G401.6 (cell line): ENCODE measurements around the gene HP.

Source experiments
- FAIRE-seq: peaks from 2 replicates; lab custom pipeline; 2012; peaks lifted over from hg19 to GRCh38; lab: Jason Lieb, UNC

HP gene

DNA sequence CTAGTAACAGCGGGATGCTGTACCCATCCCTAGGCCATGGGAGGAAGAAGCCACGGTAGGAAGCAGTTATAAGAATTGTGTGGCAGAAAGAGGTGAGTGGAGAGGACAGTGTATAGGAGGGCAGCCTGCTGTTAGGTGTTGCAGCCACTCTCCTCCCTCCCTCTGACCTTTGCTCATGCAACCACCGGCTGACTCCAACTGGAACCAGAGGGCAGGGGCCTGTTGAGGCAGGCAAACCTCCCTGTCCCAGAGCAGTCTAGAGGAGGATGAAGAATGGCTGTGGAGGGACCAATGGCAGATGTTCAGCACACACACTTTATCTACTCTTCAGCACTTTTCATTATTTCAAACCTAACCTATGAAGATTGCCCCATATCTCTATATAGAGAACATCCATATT is 36.9 kb downstream of the HP start:
- no peak for FAIRE-seq

DNA sequence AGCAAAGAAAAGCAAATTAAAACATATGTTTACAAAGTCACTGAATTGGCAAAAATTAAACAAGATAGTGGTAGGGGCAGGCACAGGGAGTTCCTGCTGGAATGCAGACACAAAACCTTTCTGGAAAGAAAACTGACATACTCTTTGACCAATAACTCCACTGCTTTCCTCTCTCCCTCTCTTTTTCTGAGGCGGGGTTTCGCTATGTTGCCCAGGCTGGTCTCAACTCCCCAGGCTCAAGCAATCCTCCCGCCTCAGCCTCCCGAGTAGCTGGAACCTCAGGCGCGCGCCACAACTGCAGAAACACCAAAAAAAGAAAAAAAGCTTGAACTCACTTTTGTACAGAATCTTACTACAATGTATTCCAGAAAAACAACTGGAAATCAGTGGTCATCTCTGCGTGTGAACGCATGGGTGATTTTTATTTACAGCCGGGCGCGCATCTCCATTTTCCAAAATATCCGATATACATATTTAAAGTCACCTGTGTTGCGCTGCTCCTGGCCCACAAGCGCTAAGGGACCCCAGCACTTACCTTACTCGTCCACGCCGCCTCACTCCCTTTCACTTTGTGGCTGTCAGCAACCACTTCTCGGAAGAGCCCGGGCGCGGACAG is 38.6 kb downstream of the HP start:
- no peak for FAIRE-seq

DNA sequence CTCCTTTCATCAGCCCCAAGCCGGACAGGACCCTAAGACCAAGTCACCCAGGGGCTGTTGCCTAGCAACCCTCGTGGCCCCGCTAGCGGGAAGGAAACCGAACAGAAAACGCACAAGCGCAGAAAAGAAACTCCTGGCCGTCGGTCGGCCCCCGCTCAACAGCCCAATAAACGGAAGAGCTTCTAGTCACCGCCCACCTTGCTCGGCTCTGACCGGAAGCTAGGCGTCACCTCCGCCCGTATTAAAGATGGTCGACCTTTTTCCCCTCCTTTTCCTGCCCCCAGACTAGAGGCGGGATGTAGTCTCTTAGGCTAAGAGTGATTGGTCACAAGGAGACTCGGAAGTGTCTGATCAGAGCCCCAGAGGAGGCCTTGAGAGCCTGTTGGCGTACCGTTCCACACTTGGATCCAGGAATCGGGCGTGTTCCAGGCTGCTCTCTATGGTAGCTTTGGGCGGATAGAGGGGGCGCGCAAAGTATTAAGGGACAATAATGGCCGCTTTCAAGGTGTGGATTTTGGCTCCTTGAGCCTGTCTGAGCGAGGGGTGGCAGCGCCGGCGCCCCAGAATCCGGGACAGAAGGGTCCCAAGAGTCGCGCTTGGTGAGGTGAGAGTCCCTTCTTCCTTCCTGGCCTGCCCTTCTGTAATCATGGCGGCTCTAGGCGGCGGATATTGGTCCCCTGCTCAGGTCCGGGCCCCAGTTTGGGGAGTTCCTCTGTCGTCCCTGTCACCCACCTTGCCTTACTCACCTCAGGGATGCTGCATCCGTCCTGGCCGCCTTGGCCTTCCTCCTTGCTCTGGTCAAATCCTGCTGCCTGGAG is 39.4 kb downstream of the HP start, which contains the start of the genes DHX38 and TXNL4B:
TSS of gene DHX38 (plus strand) at position 400 of the 818 bp plus-strand sequence. CDS start 2,311 bp downstream, outside the sequence.
TSS of gene TXNL4B (minus strand) at position 173 of the 818 bp plus-strand sequence. CDS start 2,871 bp downstream, outside the sequence.
- FAIRE-seq, result peak; percentile 99

DNA sequence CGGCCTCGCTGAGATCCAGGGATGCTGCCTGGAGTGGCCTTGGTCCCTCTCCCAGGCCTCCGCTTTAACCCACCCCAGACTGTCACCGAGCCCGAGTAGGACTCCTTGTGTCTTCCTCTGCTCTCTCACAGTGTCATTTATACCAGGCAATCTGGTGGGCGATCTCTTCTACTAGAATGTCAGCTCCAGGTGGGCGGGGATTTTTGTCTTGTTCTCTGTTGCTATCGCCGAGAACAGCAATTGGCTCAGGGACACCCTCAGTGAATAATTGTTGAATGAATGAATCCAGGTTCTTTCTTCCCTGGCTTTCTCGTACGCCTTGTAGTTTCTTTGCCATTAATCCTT is 39.9 kb downstream of the HP start:
- no peak for FAIRE-seq

DNA sequence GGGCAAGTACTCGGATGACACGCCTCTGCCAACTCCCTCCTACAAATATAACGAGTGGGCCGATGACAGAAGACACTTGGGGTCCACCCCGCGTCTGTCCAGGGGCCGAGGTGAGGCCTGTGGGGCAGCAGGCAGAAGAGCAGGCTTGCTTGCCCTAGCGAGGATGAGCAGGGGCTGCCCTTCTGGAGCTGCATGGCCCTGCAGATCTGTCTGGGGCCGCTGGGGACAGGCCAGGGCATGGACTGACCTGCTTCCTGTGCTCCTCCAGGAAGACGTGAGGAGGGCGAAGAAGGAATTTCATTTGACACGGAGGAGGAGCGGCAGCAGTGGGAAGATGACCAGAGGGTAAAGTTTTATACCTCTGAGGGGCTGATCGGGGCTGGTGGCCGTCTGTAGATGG is 44.6 kb downstream of the HP start:
- no peak for FAIRE-seq

DNA sequence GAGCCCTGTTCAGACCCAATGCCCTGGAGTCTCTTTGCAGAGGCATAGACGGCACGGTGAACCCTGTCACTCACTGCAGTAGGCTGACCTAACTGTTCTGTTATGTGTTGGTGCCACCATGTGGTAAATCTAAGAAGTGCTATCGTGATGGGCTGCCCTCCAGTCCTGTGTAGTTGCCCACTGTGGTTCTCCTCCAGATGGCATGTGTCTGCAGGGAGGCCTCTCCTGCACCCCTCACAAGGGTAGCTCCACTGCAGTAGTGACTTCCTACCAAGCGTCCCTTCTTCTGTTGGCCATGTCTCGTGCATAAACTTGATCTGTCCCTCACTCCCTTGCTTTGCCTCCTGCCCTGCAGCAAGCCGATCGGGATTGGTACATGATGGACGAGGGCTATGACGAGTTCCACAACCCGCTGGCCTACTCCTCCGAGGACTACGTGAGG is 45.1 kb downstream of the HP start:
- no peak for FAIRE-seq

DNA sequence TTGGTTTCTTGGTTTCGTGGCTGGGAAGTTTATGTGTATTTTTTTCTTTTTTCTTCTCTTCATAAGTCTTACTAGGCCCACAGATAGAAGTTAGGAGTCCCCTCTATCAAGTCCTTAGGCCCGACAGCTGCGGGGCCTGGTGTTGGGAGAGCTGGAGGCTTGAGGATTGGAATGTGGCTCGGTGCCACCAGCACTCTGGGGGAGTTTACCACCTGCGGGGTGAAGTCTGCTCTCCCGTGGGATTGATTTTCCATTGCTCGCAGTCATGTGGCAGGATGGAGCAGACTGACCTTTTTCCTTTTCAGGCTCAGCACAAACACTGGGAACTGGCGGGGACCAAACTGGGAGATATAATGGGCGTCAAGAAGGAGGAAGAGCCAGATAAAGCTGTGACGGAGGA is 46.9 kb downstream of the HP start:
- FAIRE-seq, result no peak

DNA sequence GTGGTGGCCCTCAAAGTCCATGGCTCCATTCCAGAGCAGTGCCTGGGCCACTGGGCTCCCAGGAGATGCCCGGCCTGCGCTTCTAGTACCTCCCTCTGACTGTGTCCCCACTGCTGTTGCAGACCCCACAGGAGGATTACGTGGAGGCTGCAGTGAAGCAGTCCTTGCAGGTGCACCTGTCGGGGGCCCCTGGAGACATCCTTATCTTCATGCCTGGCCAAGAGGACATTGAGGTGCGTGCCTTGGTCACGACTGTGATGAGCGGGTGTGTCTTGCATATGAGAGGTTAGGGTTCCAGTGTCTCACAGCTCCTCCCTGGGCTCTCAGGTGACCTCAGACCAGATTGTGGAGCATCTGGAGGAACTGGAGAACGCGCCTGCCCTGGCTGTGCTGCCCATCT is 50.6 kb downstream of the HP start:
- no peak for FAIRE-seq

DNA sequence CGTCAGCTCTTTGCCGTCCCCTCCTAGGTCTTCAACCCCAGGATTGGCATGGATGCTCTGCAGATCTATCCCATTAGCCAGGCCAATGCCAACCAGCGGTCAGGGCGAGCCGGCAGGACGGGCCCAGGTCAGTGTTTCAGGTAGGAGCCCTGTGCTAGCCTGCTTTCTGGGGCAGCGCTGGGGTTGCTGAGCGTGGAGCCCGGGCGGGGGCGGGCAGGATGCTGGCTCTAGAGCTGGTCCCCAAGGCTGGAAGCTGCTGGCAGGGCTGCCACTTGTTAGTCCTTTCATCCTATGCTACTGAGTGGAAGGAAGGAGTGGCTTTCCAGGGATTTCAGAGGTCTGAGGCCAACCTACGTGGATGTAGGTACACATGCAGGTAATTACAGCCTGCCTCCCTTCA is 51.7 kb downstream of the HP start:
- no peak for FAIRE-seq

DNA sequence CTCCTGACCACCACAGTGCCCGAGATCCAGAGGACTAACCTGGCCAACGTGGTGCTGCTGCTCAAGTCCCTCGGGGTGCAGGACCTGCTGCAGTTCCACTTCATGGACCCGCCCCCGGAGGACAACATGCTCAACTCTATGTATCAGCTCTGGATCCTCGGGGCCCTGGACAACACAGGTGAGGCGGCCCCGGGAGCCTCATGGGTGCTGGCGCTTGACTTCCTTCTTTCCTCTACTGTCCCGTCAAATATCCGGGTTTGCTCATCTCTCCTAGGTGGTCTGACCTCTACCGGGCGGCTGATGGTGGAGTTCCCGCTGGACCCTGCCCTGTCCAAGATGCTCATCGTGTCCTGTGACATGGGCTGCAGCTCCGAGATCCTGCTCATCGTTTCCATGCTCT is 53.1 kb downstream of the HP start:
- FAIRE-seq, result no peak

DNA sequence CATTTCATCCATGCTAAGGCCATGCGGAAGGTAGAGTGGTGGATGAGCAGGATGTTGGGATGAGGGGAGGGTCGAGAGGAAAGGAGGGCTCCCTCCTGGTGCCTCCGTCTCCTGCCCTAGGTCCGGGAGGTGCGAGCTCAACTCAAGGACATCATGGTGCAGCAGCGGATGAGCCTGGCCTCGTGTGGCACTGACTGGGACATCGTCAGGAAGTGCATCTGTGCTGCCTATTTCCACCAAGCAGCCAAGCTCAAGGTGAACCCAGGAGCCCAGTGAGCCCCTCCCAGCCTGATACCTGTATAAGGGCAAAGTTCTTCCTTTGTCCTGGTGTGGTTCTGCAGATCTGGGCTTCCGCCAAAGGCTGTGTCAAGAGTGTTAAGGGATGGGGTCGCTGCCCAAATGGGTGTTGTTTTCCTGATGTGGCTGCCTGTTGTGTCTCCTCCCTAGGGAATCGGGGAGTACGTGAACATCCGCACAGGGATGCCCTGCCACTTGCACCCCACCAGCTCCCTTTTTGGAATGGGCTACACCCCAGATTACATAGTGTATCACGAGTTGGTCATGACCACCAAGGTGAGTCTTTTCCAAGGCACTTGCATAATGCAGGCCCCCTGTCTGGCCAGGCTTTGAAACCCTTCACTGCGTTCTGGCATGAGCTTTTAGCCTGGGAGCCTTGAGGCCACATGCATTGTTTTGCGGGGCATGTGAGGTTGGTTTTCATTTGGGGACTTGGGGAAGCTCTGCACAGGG is 54.2 kb downstream of the HP start:
- no peak for FAIRE-seq

DNA sequence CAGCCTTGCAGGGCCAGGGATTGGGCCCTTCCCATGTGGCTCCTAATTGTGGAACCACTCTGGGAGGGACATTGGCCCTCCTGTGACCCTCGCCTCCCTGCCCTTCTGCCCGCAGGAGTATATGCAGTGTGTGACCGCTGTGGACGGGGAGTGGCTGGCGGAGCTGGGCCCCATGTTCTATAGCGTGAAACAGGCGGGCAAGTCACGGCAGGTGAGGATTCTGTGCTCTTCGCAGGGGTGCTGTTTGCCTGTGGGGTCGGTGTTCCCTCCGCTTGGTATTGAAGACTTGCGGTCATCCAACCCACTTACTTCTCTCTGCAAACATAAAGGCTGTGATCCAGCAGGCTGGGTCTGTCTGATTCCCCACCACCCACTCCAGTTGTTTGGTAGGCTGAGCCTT is 55.0 kb downstream of the HP start:
- FAIRE-seq, result no peak

DNA sequence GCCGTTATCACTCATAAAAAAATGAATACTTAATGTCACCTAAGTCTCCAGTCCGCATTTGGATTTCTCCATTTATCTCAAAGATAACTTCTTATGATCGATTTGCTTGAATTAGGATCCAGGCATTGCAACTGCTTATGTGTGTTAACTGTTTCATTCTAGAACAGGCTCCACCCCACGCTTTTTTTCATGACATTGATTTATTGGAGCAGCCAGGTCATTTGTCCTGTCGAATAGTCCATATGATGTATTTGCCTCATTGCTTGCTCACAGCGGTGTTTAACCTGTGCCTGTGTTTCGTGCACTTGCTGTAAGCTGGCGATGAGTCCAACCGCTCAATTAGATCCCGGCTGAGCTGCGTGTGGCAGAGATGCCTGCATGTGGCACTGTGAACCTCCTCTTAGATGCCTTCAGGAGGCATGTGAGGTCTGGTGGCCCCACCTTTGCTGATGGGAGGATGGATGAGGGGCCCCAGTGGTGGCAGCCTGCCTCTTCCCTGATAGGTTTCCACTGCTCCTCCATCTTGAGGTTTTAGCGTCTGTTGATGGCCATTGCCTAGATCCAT is 55.7 kb downstream of the HP start:
- FAIRE-seq, result no peak
